Endothelial cell of umbilical vein (primary cell): ENCODE data around the gene DCAF17.
"Not testable (repeated sequence)": the region's sequence is repeated elsewhere in the genome, so short reads cannot be mapped to it uniquely, and the experiment has no call there.

Source experiments
- CTCF ChIP-seq, 2 donors: IDR thresholded peaks; 1 replicate in 1 of 2; 2 replicates in 1 of 2; pipeline ENCODE4 v1.5.1; 2011; ENCODE audit warnings: low read length in 2 of 2, mild to moderate bottlenecking in 2 of 2, moderate library complexity in 2 of 2, control low read depth in 1 of 2, inconsistent platforms in 1 of 2, low read depth in 1 of 2; ENCODE audit not compliant: insufficient read depth in 1 of 2; ENCODE audit errors: extremely low read depth in 1 of 2
- EZH2 ChIP-seq: IDR thresholded peaks from 2 replicates; pipeline ENCODE4 v1.6.1; 2012; ENCODE audit warnings: borderline replicate concordance, low read depth, mild to moderate bottlenecking, moderate library complexity, low read length, inconsistent platforms; ENCODE audit not compliant: severe bottlenecking
- FOS ChIP-seq: IDR thresholded peaks from 2 replicates; pipeline ENCODE4 v1.6.1; 2011; ENCODE audit warnings: mild to moderate bottlenecking, low read length, moderate library complexity, borderline replicate concordance; ENCODE audit not compliant: insufficient read depth
- JUN ChIP-seq: IDR thresholded peaks from 2 replicates; pipeline ENCODE4 v1.6.1; 2011; ENCODE audit warnings: borderline replicate concordance, low read depth; ENCODE audit not compliant: insufficient read length, insufficient read depth
- MAX ChIP-seq: IDR thresholded peaks from 2 replicates; pipeline ENCODE4 v1.6.1; 2011; ENCODE audit not compliant: insufficient read depth, insufficient read length
- MYC ChIP-seq: IDR thresholded peaks from one replicate; pipeline ENCODE4 v1.6.1; 2011; ENCODE audit warnings: mild to moderate bottlenecking, low read depth, low read length
- POLR2A ChIP-seq: IDR thresholded peaks from 2 replicates; pipeline ENCODE4 v1.6.1; 2012; ENCODE audit warnings: low read depth, mild to moderate bottlenecking, control low read depth, low read length
- POLR2AphosphoS5 ChIP-seq: IDR thresholded peaks from 2 replicates; pipeline ENCODE4 v1.6.1; 2012; ENCODE audit warnings: low read depth, mild to moderate bottlenecking, control low read depth, low read length, moderate library complexity; ENCODE audit not compliant: insufficient read depth

GRCh38 chr2:171422710-171423495 is 11.1 kb upstream of the DCAF17 start:
- TF ChIP-seq POLR2A; MAX; CTCF (IDR thresholded peaks at IDR 0.05; ENCODE audit: extremely low read depth in 1 of 2, insufficient read depth in 1 of 2, low read depth in 1 of 2, low read length in 2 of 2); POLR2AphosphoS5; EZH2; JUN; MYC; FOS: not testable (repeated sequence)
